Caco-2 (cell line): ENCODE measurements around the gene INPP5K. TPM values are rescaled to one million over a fixed set of nuclear protein-coding genes. Genes with fewer than 3 reads are reported as not detected.
A peak's percentile ranks its signal among the peaks of the same experiment; 100 is the strongest.
"Not testable (repeated sequence)": the region's sequence is repeated elsewhere in the genome, so short reads cannot be mapped to it uniquely, and the experiment has no call there.

Source experiments
- BruUV-seq: library from RNA; stranded (reverse); fragments of 400-500 nt; replicated peaks from 2 replicates; lab custom pipeline; 2021; lab: Mats Ljungman, UMichigan
- CTCF ChIA-PET: fragments of 300-600 bp; sonication (Branson Sonifier 250); formaldehyde crosslinking; loops from one replicate; lab custom pipeline; 2022; ENCODE audit warnings: antibody characterized with exemption; lab: Charles Lee
- POLR2A ChIA-PET: fragments of 300-600 bp; sonication (Branson Sonifier 250); formaldehyde crosslinking; loops from one replicate; lab custom pipeline; 2022; ENCODE audit warnings: antibody characterized with exemption; lab: Charles Lee
- DNase-seq, 2 experiments: peaks; one replicate each; pipeline versions ENCODE4 v3.0.0 to v3.0.0-alpha.2; 2020 to 2022
- H3K27me3 ChIP-seq: replicated peaks from 2 replicates; pipeline ENCODE4 v1.6.0; 2011; ENCODE audit warnings: low read length; ENCODE audit not compliant: control insufficient read depth, insufficient read depth
- H3K36me3 ChIP-seq: 2 replicates; pipeline ENCODE4 v1.5.1; 2011; ENCODE audit warnings: low read length; ENCODE audit not compliant: control insufficient read depth, insufficient read depth
- H3K4me1 ChIP-seq: fragments of 250-450 bp; sonication (Bioruptor Pico); 2 replicates; pipeline ENCODE4 v1.5.1; 2020; ENCODE audit warnings: mild to moderate bottlenecking
- H3K4me3 ChIP-seq: 2 replicates; pipeline ENCODE4 v1.5.1; 2011; ENCODE audit warnings: low read depth, mild to moderate bottlenecking, control low read depth, low read length
- H3K9me3 ChIP-seq: fragments of 250-450 bp; sonication (Bioruptor Pico); 2 replicates; pipeline ENCODE4 v1.5.1; 2020; ENCODE audit warnings: mild to moderate bottlenecking, moderate library complexity
- H3K27ac Mint-ChIP-seq: one replicate; pipeline ENCODE4 v1.8.0; 2022; ENCODE audit warnings: mixed read lengths; ENCODE audit not compliant: unreplicated experiment
- H3K27me3 Mint-ChIP-seq: one replicate; pipeline ENCODE4 v1.8.0; 2022; ENCODE audit warnings: mixed read lengths; ENCODE audit not compliant: insufficient read depth, unreplicated experiment
- H3K36me3 Mint-ChIP-seq: one replicate; pipeline ENCODE4 v1.8.0; 2022; ENCODE audit warnings: mild to moderate bottlenecking, mixed read lengths; ENCODE audit not compliant: insufficient read depth, unreplicated experiment
- H3K4me1 Mint-ChIP-seq: one replicate; pipeline ENCODE4 v1.8.0; 2022; ENCODE audit warnings: low read depth, mixed read lengths; ENCODE audit not compliant: unreplicated experiment
- H3K4me3 Mint-ChIP-seq: one replicate; pipeline ENCODE4 v1.8.0; 2022; ENCODE audit warnings: mild to moderate bottlenecking, moderate library complexity, mixed read lengths; ENCODE audit not compliant: unreplicated experiment
- H3K9me3 Mint-ChIP-seq: one replicate; pipeline ENCODE4 v1.8.0; 2022; ENCODE audit warnings: mixed read lengths; ENCODE audit not compliant: unreplicated experiment
- intact Hi-C: fragments of 100-400 bp; cut with micrococcal nuclease; formaldehyde crosslinking; loops from one replicate; pipeline ENCODE4 v1.10.0; 2022; ENCODE audit not compliant: unreplicated experiment
- total RNA-seq: library from RNA; stranded (reverse); gene quantifications from 2 replicates; pipeline ENCODE4 v1.2.3, GENCODE V29; 2022
- TF ChIP-seq, protein P1 (sequence below), 2 experiments: fragments of 200-600 bp in 1 of 2; IDR thresholded peaks; 1 replicate in 1 of 2; 2 replicates in 1 of 2; pipeline versions ENCODE4 v1.5.1 to v1.8.0; 2011 to 2022; ENCODE audit warnings: antibody characterized with exemption in 1 of 2, control low read depth in 1 of 2, inconsistent platforms in 1 of 2, low read depth in 1 of 2, low read length in 1 of 2, mild to moderate bottlenecking in 1 of 2, moderate library complexity in 1 of 2; ENCODE audit not compliant: insufficient read depth in 1 of 2, severe bottlenecking in 1 of 2, unreplicated experiment in 1 of 2

Gene INPP5K
- total RNA-seq, 1 experiment from 2014 or later, result 24.1 TPM

DNA sequence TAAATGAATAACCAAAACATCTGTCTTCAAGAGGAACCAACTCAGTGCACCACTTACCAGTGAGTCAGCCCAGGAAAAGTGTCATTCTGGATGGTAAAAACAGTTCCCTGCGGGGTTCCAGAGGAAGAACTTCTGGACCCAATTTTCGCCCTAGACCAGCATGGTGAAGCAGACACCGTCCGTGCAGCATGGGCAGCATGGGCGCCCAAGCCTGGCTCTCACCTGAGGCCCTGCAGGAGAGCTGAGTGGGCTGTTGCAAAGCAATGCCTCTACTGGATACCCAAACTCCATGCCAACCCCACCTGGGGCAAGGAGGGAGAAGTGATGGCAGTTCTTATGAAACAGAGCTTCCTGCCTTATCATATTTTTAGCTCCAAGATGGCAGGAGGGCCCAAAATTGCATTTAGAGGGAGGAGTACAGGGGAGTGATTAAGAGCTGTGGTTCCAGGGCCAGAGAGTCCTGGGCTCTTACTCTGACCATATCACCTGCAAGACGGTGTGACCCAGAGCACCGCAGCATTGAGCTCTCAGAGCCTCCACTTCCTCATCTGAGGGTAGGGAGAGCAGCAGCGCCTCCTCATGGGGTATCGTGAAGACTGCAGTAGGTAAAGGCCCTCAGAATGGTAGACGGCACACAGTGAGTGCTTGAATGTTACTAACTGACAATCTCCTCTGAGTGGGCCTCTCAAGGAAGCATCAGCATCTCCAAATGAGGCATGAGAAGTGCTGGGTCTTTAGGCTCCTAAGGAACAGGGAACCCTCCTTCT is 16.6 kb upstream of the INPP5K start:
- Mint-ChIP-seq H3K27ac (no peak overlapping the region), H3K27me3 (no peaks in the 10 kb centered on the region), H3K4me1 (peaks cover 6% of the 10 kb centered on the region), H3K36me3 (peaks cover 75% of the 10 kb centered on the region), H3K9me3 (no peaks in the 10 kb centered on the region), H3K4me3 (no peak overlapping the region)
- H3K4me3 ChIP-seq, result no peak overlapping the region
- H3K9me3 ChIP-seq, result no peaks in the 10 kb centered on the region
- TF ChIP-seq, protein P1, sequence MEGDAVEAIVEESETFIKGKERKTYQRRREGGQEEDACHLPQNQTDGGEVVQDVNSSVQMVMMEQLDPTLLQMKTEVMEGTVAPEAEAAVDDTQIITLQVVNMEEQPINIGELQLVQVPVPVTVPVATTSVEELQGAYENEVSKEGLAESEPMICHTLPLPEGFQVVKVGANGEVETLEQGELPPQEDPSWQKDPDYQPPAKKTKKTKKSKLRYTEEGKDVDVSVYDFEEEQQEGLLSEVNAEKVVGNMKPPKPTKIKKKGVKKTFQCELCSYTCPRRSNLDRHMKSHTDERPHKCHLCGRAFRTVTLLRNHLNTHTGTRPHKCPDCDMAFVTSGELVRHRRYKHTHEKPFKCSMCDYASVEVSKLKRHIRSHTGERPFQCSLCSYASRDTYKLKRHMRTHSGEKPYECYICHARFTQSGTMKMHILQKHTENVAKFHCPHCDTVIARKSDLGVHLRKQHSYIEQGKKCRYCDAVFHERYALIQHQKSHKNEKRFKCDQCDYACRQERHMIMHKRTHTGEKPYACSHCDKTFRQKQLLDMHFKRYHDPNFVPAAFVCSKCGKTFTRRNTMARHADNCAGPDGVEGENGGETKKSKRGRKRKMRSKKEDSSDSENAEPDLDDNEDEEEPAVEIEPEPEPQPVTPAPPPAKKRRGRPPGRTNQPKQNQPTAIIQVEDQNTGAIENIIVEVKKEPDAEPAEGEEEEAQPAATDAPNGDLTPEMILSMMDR (IDR thresholded peaks at IDR 0.05; ENCODE audit: insufficient read depth in 1 of 2, low read depth in 1 of 2, low read length in 1 of 2, severe bottlenecking in 1 of 2, unreplicated experiment in 1 of 2), result peak; percentile 26 to 40
- CTCF ChIA-PET, result interaction anchor here (0.5 to 1.7 kb wide), 8 partner anchors 17 to 1158 kb away, joined by 3 to 11 read pairs (median 4); partner anchors contain the start of gene INPP5K
- H3K36me3 ChIP-seq, result no peaks in the 10 kb centered on the region; the same call in none of the 2 replicates
- H3K27me3 ChIP-seq, result no peaks in the 10 kb centered on the region
- H3K4me1 ChIP-seq, result no peaks in the 10 kb centered on the region
- peak in 1 of 2 experiments; percentile 35 for DNase-seq
- intact Hi-C loops, result no loop called here
- BruUV-seq, result no TSS peak
- POLR2A ChIA-PET, result no interaction called here

DNA sequence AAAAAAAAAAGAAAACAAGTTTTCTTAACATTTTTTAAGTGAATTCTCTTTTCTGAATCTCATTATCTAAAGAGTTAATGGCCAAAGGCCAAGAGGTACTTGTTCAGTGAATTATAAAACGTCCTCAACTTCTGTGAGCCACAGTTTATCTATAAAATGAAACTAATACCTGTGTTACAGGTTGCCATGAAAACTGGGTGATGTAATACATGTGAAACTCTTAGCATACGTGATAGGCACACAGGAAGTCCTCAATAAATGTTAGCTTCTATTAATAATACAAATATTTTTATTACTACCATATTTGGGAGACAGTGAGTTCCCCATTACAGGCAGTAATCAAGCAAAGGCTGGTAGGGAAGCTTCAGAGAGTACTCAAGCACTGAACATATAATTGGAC is 13.5 kb upstream of the INPP5K start:
- H3K27me3 Mint-ChIP-seq, result no peaks in the 10 kb centered on the region
- ChIA-PET POLR2A (no interaction called here), CTCF (interaction anchor here (0.6 kb wide), 1 partner anchor 197 kb away, joined by 3 read pairs; no protein-coding TSS in a partner anchor)
- Histone ChIP-seq H3K4me1 (no peaks in the 10 kb centered on the region), H3K27me3 (no peaks in the 10 kb centered on the region), H3K4me3 (no peak overlapping the region), H3K9me3 (no peaks in the 10 kb centered on the region), H3K36me3 (no peaks in the 10 kb centered on the region; the same call in 1 of the 2 replicates)
- TF ChIP-seq, protein P1 (IDR thresholded peaks at IDR 0.05; ENCODE audit: insufficient read depth in 1 of 2, low read depth in 1 of 2, low read length in 1 of 2, severe bottlenecking in 1 of 2, unreplicated experiment in 1 of 2), result no peak
- peaks cover 59% of the 10 kb centered on the region for H3K36me3 Mint-ChIP-seq
- no peak for DNase-seq
- no peak overlapping the region for H3K27ac Mint-ChIP-seq
- no peak overlapping the region for H3K4me3 Mint-ChIP-seq
- BruUV-seq, result no TSS peak
- intact Hi-C loops, result no loop called here
- H3K4me1 Mint-ChIP-seq, result peaks cover 6% of the 10 kb centered on the region
- no peaks in the 10 kb centered on the region for H3K9me3 Mint-ChIP-seq

DNA sequence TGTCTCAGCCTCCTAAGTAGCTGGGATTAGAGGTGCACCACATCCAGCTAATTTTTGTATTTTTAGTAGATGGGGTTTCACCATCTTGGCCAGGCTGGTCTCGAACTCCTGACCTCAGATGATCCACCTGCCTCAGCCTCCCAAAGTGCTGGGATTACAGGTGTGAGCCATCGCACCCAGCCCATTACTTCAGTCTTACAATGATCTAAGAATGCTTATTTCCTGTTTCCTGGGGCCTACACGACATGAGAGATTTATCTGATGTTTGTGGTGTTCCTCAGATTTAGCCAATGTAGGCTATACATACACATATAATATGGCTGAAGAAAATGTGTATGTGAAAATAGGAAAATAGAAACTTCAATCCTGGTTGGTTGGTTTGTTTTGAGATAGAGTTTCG is 10.5 kb upstream of the INPP5K start:
- not testable (repeated sequence) for BruUV-seq

More for the DNA sequence above, 10.5 kb upstream of the INPP5K start:
- H3K9me3 ChIP-seq, H3K27ac Mint-ChIP-seq, CTCF ChIA-PET, H3K9me3 Mint-ChIP-seq, H3K27me3 ChIP-seq, POLR2A ChIA-PET, intact Hi-C loops, H3K4me1 Mint-ChIP-seq, H3K27me3 Mint-ChIP-seq, H3K4me1 ChIP-seq, H3K4me3 Mint-ChIP-seq, H3K4me3 ChIP-seq, H3K36me3 ChIP-seq, DNase-seq: not testable (repeated sequence)
- peaks cover 41% of the 10 kb centered on the region for H3K36me3 Mint-ChIP-seq
